KOPT-K1 (cell line): ENCODE data around the gene RESP18.
"Not testable (repeated sequence)": the region's sequence is repeated elsewhere in the genome, so short reads cannot be mapped to it uniquely, and the experiment has no call there.

Experiments used
- H3K27ac ChIP-seq: fragments of 200-600 bp; sonication (generic); 2 replicates; pipeline ENCODE4 v1.5.1; 2016; ENCODE audit warnings: antibody characterized with exemption, mild to moderate bottlenecking, low read depth, low read length; ENCODE audit not compliant: poor library complexity, severe bottlenecking
- H3K36me3 ChIP-seq: fragments of 200-600 bp; sonication (generic); 2 replicates; pipeline ENCODE4 v1.5.1; 2017; ENCODE audit warnings: antibody characterized with exemption, mild to moderate bottlenecking, low read length, moderate library complexity; ENCODE audit not compliant: insufficient read depth
- H3K9me3 ChIP-seq: fragments of 200-600 bp; sonication (generic); 2 replicates; pipeline ENCODE4 v1.5.1; 2017; ENCODE audit warnings: antibody characterized with exemption, low read length, mild to moderate bottlenecking; ENCODE audit not compliant: insufficient read depth, poor library complexity, severe bottlenecking

RESP18 gene

GRCh38 chr2:219289537-219290361 is 42.8 kb downstream of the RESP18 start:
- no peaks in the 10 kb centered on the region for H3K9me3 ChIP-seq
- H3K27ac ChIP-seq, result no peak overlapping the region

DNA sequence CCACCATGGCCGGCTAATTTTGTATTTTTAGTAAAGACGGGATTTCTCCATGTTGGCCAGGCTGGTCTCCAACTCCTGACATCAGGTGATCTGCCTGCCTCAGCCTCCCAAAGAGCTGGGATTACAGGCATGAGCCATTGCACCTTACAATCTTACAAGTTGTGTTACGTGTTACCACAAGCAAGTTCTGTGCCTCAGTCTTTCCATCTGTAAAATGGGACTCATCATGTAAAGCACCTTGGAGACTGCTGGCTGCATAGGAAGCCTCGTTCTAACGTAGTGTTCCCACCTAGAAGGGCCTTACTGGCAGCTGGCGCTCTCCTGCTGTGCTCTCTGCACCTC is 43.4 kb downstream of the RESP18 start:
- H3K36me3 ChIP-seq, result no peaks in the 10 kb centered on the region; the same call in 1 of the 2 replicates
- H3K27ac ChIP-seq, result no peak overlapping the region
- no peaks in the 10 kb centered on the region for H3K9me3 ChIP-seq

More at GRCh38 chr2:219289537-219290361, 42.8 kb downstream of the RESP18 start:
- no peaks in the 10 kb centered on the region; the same call in 1 of the 2 replicates for H3K36me3 ChIP-seq

DNA sequence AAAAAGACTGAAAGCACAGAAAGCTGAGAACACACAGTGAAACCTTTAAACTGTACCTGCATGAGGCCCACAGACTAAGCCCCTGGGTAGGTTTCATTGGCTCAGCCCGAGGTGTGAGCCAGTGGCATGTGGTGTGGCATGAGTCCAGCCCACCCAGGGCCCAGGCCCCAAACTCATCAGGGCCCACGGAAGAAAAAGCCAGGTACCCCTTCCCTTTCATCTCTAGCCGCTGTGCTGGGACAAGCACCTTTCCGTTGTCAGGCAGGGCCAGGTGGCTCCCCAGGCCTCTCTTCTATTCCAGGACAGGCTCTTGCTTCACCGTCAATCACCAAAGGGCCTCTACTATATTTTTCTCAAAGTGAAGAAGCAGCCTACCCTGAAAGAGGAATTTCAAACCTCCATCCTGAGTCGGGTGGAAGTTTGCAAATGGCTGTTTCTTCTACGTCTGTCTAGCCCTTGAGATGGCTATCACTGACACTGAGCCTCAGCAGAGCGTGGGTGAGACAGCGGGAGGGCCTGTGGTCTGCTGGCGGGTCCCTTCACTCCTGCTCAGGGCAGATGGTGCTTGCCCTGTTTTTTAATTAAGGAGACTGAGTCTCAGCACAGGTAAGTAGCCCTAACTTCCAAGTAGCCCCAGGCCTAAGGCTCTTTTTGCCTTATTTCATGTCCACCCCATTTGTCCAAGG is 44.8 kb downstream of the RESP18 start:
- H3K9me3 ChIP-seq, result no peaks in the 10 kb centered on the region
- no peaks in the 10 kb centered on the region; the same call in 1 of the 2 replicates for H3K36me3 ChIP-seq
- H3K27ac ChIP-seq, result no peak overlapping the region

- H3K9me3 ChIP-seq, H3K36me3 ChIP-seq, H3K27ac ChIP-seq: not testable (repeated sequence)
Measured at GRCh38 chr2:219287116-219287440, 45.5 kb downstream of the RESP18 start.

GRCh38 chr2:219286436-219287115 is 46.0 kb downstream of the RESP18 start:
- Histone ChIP-seq H3K36me3 (no peaks in the 10 kb centered on the region; the same call in 1 of the 2 replicates), H3K27ac (no peak overlapping the region), H3K9me3 (no peaks in the 10 kb centered on the region)

DNA sequence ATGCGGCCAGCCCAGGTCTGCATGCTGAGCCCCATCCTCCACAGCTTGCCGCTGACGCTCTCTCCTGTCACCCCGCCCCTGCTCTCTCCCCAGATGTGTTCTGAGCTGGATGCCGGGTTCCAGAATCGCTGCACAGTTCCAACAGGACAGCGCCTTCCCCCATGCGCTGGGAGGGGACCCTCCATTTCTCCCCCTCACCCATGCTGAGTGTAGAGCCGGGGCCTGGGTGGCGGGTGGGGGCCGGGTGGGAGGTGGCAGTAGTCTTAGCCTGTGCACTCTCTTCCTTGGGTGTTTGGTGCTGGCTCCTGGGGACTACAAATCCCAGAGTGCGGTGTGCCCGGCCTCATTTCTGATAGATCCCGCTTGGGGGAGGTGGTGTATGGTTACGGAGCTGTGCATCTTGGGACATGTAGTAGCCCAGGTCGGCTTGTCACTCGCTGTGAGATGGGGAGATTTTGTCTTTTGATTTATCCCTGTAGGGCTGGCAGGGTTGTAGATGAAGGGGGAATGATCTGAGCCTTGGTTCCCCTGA is 46.6 kb downstream of the RESP18 start:
- Histone ChIP-seq H3K27ac (no peak overlapping the region), H3K9me3 (no peaks in the 10 kb centered on the region), H3K36me3 (no peaks in the 10 kb centered on the region; the same call in 1 of the 2 replicates)

DNA sequence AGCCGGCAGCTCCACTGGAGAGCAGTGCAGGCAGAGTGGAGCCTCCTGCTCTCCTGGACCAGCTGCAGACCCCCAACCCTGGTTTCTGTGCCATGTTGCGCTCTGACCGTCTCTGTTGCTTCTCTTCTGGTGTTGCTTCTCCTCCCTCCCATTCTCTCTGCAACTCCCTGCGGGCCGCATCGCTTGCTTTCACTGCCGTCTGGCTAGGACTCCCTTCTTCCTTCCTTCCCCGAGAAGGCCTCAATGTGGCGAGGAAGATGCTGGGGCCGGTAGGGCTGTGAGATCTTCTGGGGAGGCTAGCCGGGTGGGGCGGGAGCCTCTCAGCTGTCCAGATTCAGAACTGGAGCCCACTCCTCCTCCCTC is 47.2 kb downstream of the RESP18 start:
- Histone ChIP-seq H3K9me3 (no peaks in the 10 kb centered on the region), H3K36me3 (no peaks in the 10 kb centered on the region; the same call in 1 of the 2 replicates), H3K27ac (no peak overlapping the region)

- no peak overlapping the region for H3K27ac ChIP-seq
- H3K9me3 ChIP-seq, result no peaks in the 10 kb centered on the region
- no peaks in the 10 kb centered on the region; the same call in 1 of the 2 replicates for H3K36me3 ChIP-seq
Measured at GRCh38 chr2:219284501-219285372, 47.8 kb downstream of the RESP18 start.

GRCh38 chr2:219282943-219283581 is 49.5 kb downstream of the RESP18 start:
- Histone ChIP-seq H3K27ac (no peak overlapping the region), H3K9me3 (no peaks in the 10 kb centered on the region), H3K36me3 (no peaks in the 10 kb centered on the region; the same call in 1 of the 2 replicates)

- Histone ChIP-seq H3K36me3 (no peaks in the 10 kb centered on the region; the same call in 1 of the 2 replicates), H3K27ac (no peak overlapping the region), H3K9me3 (no peaks in the 10 kb centered on the region)
Measured at GRCh38 chr2:219282375-219282774, 50.2 kb downstream of the RESP18 start.

DNA sequence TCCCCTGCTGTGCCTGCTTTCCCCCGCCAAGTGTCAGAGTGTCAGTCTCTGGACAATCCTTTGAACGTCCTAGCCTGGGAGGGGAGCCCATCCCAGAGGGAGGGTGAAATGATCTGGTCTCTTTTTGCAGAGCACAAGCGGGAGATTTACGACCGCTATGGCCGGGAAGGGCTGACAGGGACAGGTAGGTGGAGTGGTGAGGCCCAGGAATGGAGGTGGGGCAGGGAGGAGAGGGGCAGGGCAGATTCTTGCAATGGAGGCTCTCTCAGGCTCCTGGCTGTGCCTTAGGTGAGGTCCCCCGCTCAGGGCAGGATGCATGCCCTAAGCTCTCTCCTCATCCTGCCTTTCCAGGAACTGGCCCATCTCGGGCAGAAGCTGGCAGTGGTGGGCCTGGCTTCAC is 51.0 kb downstream of the RESP18 start:
- no peaks in the 10 kb centered on the region for H3K9me3 ChIP-seq
- no peaks in the 10 kb centered on the region; the same call in 1 of the 2 replicates for H3K36me3 ChIP-seq
- H3K27ac ChIP-seq, result no peak overlapping the region

DNA sequence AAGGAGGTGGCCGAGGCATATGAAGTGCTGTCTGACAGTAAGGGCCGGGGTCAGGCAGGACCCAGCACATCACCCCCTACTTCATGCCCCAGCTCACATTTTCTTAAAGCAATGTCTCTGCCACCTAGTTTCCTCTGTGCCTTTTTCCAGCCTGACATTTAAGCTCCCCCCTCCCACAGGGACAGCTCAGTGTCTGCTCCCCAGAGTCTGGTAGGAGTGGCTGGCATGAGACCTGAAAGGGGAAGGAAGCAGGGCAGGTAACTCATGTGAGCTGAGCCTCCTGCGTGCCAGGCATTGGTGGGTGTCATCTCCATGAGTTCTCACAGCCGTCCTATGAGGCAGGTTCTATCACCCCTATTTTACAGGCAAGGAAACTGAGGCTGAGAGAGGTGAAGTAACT is 51.9 kb downstream of the RESP18 start:
- H3K27ac ChIP-seq, result no peak overlapping the region
- H3K9me3 ChIP-seq, result no peaks in the 10 kb centered on the region
- no peaks in the 10 kb centered on the region; the same call in 1 of the 2 replicates for H3K36me3 ChIP-seq

- H3K36me3 ChIP-seq, result no peaks in the 10 kb centered on the region; the same call in 1 of the 2 replicates
- H3K9me3 ChIP-seq, result no peaks in the 10 kb centered on the region
- H3K27ac ChIP-seq, result peak overlapping the region; percentile 54
Measured at GRCh38 chr2:219279916-219280516, 52.5 kb downstream of the RESP18 start.
